ENCODE results near the gene PCDHAC2.

Gene PCDHAC2, protein sequence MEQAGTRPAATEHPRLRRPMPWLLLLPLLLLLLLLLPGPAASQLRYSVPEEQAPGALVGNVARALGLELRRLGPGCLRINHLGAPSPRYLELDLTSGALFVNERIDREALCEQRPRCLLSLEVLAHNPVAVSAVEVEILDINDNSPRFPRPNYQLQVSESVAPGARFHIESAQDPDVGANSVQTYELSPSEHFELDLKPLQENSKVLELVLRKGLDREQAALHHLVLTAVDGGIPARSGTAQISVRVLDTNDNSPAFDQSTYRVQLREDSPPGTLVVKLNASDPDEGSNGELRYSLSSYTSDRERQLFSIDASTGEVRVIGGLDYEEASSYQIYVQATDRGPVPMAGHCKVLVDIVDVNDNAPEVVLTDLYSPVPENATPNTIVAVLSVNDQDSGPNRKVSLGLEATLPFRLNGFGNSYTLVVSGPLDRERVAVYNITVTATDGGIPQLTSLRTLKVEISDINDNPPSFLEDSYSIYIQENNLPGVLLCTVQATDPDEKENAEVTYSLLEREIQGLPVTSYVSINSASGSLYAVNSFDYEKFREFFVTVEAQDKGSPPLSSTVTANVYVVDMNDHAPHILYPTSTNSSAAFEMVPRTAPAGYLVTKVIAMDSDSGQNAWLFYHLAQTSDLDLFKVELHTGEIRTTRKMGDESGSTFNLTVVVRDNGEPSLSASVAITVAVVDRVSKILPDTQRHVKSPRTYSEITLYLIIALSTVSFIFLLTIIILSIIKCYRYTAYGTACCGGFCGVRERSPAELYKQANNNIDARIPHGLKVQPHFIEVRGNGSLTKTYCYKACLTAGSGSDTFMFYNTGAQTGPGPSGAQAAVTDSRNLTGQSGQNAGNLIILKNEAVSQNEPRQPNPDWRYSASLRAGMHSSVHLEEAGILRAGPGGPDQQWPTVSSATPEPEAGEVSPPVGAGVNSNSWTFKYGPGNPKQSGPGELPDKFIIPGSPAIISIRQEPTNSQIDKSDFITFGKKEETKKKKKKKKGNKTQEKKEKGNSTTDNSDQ

DNA sequence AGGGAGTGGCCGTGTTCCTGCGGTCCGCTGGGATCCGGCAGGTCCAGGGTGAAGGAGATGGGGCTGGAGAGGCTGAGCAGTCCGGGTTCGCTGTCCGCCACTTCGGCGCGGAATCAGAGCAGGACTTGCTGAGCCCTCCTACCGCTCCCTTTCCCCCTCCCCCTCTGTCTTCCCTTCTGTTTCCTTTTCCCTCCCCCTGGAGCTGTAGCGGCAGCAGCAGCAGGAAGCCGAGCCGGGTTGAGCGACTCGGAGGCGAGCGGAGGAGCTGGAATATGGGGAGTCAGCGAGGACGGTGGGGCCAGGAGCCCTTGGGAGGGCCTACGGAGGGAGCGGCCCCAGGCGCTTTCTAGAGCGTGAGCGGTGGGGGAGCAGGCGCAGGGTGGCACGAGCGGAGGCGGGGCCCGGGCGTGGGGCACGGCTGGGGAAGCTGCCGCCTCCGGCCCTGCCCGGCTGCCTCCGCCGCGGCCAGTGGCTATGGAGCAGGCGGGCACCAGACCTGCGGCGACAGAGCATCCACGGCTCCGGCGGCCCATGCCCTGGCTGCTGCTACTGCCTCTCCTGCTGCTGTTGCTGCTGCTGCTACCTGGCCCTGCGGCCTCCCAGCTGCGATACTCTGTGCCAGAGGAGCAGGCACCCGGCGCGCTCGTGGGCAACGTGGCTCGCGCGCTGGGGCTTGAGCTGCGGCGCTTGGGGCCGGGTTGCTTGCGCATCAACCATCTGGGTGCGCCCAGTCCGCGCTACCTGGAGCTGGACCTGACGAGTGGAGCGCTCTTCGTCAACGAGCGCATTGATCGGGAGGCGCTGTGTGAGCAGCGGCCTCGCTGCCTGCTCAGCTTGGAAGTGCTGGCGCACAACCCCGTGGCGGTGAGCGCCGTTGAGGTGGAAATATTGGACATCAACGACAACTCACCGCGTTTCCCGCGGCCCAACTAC, at the start of gene PCDHAC2:
Gene PCDHAC2 (plus strand): TSS at position 184 of the 933 bp plus-strand sequence. CDS start 291 bp downstream, at position 475.
- no peak for DNase-seq

DNA sequence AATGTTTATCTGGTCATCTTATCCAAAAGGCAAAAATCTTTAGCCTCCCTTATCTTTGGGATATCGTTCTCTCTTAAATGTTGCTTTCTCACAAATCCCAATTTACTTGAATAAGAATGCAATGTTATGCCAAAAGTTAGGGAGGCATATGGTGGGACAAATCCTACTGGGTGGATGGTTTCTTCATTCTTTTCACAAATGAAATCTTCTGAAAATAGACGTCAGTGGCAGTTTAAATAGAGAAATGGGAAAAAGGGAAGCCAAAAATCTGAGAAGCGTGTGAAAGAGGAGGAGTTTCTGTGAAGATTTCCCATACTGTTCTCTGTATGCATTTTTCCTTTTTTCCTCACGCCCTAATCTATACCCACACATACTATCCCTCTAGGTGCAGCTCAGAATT, 42.7 kb upstream of the PCDHAC2 start:
- no peak for DNase-seq

DNA sequence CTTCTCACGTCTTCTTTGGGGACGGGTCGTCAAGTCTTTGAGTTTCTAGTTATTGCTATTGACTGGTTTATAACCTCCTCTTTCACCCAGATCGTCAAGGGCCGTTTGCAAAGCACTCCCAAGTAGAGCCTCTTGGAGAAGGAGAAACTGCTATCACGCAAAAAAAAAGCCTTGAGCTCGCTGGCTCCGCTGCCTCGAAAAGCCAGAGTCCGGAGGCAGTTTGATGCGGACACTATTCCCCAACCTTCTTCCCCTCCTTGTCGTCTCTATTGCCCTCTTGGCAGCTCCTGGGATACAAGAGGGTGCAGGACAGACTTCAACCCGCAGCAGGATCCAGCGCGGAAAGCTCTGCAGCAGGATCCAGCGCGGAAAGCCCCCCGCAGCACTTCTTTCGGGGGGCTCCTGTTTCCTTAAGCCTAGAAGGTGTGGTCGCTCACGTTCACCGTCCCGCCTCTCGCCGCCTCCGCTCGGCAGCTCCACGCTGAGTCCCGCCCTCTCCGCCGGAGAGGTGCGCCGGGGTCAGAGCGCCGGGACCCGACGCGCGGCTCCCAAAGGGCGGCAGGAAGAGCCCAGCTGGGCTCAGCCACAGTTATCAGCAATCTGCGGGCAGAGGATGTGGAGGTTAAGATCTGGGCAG, 40.4 kb upstream of the PCDHAC2 start, which contains the start of gene PCDHAC1:
Gene PCDHAC1 (plus strand): TSS at position 494 of the 637 bp plus-strand sequence. CDS start 594 bp downstream, outside the sequence.
- DNase-seq = no peak

DNA sequence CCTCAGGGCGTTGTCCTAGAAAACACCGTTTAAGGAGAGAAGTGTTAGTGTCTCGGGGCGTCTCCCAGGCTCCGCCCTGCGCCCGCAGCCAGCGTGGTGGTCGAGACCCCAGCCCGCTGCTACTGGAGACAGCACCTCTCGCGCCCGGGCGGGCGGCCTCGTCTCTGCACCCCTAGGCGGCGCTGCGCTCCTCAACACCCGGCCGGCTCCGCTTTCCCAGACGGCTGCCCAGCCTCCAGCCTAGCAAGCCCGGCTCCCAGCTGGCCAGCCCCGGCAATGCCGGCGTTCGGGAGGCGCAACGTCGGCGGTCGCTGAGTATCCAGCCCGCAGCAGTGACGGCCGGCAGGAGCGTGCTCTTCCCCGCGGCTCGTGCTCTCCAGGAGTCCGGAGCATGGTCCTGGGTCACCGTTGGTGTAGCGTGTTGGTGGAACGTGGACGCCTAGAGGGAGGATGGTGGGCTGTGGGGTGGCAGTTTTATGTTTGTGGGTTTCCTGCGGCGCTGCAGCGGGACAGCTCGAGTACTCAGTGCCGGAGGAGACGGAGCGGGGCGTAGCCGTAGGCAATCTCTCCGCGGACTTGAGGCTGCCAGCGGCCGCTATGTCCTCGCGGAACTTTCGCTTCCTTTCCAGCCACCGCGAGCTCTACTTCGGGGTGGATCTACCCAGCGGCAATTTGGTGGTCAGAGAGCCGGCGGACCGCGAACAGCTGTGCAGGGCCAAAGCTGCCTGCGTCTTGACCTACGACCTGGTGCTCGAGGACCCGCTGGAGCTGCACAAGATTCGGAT, 39.6 kb upstream of the PCDHAC2 start:
- no peak for DNase-seq

DNA sequence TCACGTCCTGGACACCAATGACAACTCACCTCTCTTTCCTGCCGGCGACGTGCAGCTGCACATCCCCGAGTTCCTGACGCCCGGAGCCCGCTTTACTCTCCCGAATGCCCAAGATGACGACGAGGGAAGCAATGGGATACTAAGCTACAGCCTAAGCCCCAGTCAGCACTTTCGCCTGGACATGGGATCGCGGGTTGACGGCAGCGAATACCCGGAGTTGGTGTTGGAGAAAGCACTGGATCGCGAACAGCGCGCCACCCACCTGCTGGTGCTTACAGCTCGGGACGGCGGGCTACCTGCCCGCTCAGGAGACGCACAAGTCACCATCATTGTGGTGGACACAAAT, 39.1 kb upstream of the PCDHAC2 start:
- DNase-seq = no peak

DNA sequence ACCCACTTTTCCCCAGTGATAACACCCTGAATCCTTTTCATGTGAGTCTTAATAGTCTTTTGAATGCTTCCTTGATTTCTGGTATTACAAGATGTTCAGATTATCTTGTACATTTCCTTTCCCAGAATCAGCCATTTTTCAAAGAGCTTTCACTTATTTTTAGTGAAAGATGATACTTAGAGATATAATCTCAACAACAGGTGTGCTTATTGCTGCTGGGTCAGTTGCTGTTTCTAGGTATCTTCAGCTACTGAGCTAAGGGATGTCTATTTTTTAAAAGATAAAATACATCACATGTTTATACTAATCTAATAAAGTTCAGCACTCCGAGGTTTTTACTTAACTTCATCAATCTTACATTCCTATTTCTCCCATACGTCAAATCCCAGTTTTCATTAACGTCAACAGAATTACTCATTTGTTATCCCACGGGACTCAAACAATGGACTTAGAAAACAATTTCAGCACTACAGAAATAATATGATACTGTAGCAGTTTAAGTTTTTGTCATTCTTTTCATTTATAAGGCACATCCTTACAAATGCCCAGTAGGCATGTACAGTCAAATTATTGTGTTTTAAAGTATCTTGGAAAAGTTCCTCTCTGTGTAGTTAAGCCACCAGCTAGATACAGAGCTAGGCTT, 31.2 kb upstream of the PCDHAC2 start:
- no peak for DNase-seq

DNA sequence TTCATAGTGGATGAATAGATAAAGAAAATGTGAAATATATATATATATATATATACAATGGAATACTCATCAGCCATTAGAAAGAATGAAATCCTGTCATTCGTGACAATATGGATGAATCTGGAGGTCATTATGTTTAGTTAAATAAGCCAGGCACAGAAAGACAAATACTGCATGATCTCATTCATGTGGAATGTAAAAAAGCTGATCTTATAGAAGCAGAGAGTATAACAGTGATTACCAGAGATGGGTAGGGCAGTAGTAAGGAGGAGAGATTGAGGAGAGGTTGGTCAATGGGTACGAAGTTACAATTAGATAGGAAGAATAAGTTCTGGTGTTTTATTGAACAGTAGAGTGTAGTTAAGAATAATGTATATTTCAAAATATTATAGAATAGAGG, 19.7 kb upstream of the PCDHAC2 start:
- DNase-seq = no peak

DNA sequence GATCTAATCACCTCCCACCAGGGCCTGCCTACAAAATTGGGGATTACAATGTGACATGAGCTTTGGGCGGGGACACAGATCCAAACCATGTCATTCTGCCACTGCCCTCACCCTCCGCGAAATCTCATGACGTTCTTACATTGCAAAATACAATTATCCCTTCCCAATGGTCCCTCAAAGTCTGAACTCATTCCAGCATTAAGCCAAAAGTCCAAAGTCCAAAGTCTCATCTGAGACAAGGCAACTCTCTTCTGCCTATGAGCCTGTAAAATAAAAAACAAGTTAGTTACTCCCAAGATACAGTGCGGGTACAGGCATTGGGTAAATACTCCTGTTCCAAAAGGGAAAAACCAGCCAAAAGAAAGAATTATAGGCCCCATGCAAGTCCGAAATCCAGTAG, 14.6 kb upstream of the PCDHAC2 start:
- DNase-seq = no peak

DNA sequence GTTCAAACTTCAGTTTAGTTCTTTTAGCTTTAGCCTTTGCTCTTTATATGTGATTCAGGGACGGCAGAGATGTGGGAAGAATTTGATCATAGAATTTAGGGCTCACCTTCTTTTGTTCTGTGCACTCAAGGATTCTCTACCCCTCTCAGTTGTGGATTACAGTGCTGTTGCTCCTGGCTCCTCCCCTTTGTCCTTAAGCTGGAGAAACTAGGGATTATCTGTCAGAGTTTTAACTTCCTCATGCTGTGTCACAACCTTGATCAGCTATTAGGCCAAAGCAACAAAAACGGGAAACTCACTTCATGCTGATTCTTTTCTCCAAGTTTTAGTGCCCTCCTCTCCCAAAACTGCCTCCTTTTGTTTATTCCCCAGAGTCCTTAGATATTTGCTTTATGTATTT, 13.0 kb upstream of the PCDHAC2 start:
- DNase-seq = no peak

DNA sequence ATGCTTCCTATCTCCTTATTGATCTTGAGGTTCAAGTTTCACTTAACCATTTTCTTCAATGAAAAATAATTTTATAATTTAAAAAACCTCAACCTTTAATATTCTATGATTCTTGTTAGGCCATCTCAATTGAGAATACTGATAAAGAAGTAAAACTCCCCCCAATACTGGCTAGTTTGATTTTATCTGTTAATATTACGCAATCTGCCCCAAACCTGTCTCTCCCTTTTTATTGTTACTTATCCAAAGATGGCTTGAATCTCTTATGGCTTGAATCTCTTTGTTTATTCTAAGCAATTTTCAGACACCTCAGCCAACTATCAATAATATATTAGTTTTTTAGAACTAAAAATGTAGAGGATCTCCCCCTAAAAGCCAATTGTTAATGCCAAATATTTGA, 4.1 kb upstream of the PCDHAC2 start:
- no peak for DNase-seq

DNA sequence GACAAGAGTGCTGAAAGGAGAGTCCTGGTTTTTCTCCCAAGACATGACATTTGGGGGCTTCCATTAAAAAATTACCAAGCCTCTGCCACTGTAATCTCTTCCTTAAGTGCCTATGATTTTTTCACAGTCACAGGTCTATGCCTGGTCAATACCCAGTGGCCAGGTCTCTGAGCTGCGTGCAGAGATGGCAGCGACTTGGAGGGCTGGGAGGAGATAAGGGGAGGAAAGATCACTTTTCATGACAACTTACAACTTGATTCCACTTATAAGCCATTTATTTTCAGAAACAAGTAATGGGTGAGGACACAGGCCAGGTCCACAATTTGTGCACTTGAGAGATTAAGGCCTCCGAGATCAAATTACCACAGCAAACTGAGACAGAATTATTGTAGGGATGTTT, 1.9 kb upstream of the PCDHAC2 start:
- no peak for DNase-seq

DNA sequence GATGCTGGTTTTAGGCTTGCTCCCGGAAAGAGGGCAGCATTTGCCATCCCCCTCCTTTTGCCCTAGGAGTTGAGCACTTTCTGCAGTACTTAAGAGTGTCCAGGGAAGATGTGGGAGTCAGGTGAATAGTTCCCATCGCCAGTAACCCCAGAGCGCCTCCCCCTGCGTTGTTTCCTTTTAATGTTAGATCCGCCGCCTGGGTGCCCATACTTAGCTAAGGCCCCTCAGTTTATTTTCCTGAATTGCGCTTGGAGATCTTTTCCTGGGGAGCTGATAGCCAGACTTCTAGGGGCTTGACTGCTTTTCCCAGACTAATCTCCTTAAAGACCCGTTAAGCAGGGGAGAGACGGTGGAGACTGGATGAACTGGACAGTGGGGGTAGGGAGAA, 377 bp upstream of the PCDHAC2 start:
- DNase-seq = no peak

DNA sequence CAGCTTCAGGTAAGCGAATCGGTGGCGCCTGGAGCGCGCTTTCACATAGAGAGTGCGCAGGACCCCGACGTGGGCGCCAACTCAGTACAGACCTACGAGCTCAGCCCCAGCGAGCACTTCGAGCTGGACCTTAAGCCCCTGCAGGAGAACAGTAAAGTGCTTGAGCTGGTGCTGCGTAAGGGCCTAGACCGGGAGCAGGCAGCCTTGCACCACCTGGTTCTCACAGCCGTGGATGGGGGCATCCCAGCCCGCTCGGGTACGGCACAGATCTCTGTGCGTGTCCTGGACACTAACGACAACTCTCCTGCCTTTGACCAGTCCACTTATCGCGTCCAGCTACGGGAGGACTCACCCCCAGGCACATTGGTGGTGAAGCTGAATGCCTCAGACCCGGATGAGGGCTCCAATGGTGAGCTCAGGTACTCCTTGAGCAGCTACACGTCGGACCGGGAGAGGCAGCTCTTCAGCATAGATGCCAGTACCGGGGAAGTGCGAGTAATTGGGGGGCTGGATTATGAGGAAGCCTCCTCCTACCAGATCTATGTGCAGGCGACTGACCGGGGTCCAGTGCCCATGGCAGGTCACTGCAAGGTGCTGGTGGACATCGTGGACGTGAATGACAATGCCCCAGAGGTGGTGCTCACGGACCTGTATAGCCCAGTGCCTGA, 1.1 kb downstream of the PCDHAC2 start:
- DNase-seq = no peak

DNA sequence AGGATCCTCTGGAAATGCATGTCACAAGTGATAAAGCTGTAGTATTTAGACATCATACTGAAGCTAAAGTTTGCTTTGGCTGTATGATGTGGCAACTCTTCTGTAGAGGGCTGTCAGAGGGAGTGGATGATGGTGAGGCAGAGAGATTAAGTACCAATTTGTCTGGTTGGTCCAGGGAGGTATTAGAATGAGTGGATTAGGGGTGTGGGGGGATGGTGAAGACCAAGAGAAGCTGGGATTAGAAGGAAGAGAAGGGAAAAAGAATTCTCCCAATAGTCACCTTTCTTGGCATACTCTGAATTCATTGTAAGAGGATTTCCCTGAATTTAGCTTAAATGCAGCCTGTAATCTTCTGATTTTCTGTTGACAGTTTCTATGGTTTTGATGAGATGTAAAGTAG, 3.6 kb downstream of the PCDHAC2 start:
- no peak for DNase-seq

DNA sequence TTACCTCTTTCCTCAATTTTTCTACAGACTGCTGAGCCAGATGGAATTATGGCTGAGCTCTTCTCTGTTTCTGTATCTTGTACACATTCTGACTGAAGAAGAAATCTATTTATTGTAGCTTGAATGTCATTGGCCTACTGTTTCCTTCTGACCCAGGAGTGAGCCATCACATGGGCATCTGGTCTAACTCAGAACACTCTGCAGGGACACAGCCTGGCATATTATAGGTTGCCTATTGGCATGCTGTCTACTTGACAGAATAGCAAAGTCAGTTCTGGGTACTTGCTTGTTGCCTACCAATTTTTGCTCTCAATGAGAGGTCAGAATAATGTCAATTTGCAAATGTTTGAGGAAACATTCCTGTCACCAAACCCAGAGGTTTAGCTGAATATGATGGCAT, 7.3 kb downstream of the PCDHAC2 start:
- no peak for DNase-seq

DNA sequence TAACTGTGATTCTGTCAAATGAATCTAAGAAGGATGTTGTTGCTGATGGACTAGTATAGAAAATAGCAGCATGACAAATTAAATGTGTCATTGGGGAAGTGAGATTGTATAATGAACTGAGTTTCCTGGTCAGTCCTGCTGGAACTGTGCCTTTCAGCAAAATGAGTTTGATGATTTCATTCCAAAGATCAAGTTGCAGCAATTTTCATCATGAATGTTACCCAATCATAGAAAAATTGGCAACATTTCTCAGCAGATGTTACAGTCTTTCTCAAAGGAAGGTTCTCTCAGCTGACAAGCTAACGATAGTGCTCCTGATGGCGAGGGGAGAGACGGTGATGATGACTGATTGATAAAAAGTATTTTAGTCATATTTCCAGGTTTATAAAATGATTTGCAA, 10.7 kb downstream of the PCDHAC2 start:
- DNase-seq = no peak

DNA sequence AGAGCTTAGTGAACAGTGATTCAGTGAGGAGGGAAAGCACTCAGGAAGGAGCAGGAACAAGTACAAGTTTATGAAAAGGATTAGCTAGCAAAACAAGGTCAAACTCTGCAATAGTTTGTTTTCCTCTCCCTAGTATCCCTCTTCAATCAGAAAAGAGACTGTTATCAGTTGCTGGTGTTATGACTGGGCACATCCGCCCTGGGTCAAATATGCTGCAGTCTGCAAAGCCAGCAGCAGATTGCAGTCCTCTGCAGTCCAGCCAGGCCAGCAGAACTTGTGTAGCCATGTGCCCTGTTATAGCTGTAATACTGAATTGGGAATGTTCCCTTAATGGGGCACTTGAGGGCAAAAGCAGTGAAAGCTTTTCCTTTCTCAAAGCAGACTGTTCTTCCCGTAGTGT, 12.0 kb downstream of the PCDHAC2 start:
- no peak for DNase-seq

DNA sequence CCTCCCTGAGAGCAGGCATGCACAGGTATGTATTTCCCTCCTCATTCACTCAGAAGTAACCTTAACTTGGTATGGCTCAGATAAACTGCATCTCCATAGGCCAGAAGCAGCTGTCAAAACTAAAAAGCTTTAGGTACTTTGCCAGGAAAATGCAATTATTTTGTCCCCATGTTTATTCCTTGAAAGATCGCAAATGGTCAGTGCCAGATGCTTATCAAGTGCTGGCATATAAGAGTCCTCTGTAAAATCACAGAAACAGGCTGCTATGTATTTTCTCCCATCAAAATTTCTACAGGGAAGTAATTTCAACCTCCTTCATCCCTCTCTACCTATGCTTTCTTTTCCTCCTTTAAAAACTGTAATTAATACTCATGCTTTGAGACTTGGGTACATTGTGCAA, 12.7 kb downstream of the PCDHAC2 start:
- no peak for DNase-seq

DNA sequence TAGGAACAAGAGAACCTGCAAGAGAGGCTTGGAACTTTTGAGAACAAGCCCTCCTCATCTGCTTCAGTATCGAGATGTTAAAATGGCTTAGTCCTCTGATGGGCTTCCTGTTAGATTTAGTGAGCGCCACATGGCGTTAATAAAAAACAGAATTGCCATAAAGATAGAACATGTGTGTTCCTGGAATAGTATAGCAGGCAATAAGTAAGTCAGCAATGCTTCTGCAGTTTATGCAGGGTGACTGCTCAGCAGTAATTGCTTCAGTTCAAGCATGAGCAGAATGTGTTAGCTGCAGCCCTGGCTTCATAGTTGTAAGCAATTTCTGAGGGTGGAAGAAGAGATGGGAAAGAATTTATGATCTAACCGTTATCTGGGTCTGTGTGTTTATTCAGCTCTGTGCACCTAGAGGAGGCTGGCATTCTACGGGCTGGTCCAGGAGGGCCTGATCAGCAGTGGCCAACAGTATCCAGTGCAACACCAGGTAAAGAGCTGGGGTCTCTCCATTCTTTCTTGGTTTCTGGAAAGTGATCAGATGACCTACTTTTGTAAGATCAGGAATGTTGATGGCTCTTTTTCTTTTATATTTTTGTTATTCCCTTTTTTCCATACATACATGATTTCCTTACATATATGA, 15.9 kb downstream of the PCDHAC2 start:
- DNase-seq = no peak

DNA sequence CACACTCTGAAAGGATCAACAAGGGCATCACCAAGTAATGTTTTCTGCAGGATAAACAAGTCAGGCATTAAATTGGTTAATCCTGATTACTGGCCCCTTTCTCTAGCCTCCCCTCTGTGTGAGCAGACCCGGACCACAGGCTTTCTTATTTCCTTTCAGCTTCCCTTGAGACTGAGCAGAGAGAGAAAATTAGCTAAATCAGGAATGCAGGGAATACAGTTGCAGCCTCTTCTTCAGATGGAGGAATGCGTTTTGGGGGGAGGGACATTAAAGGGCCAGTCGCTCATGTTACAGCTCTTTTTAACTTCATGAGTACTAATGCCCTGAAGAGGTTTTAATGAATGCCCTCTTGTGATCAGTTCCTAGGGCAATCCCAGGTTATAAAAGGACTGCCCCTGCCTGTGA, 19.8 kb downstream of the PCDHAC2 start:
- no peak for DNase-seq

Data from activated CD8-positive, alpha-beta memory T cell treated with anti-CD3 and anti-CD28 coated beads, Interleukin-2, amount 50 U/mL, for 4 hours (primary cell).